Natural killer cell (primary cell): ENCODE data around the gene NAV2. TPM values are rescaled to one million over a fixed set of nuclear protein-coding genes. Genes with fewer than 3 reads are reported as not detected.

Experiments used
- ATAC-seq, 3 donors: fragments of 150-1000 bp in 2 of 3; fragments of 200-7000 bp in 1 of 3; cut with Tn5 transposase; 1 replicate in 1 of 3; 2 replicates in 2 of 3; pipeline ENCODE4 v1.10.0; 2021; ENCODE audit warnings: mild to moderate bottlenecking in 2 of 3, moderate library complexity in 2 of 3
- DNase-seq, 2 donors: peaks; one replicate each; pipeline versions ENCODE4 v3.0.0 to v3.0.0-alpha.2; 2013 to 2021; ENCODE audit warnings: mixed read lengths in 1 of 2
- H3K27ac ChIP-seq: one replicate; pipeline ENCODE4 v1.5.1; 2013; ENCODE audit warnings: mild to moderate bottlenecking, low read length
- H3K27me3 ChIP-seq: one replicate; pipeline ENCODE4 v1.6.1; 2013; ENCODE audit warnings: low read length; ENCODE audit not compliant: control insufficient read depth, insufficient read depth
- H3K36me3 ChIP-seq: one replicate; pipeline ENCODE4 v1.6.1; 2013; ENCODE audit warnings: low read length; ENCODE audit not compliant: control insufficient read depth, insufficient read depth
- H3K4me1 ChIP-seq: one replicate; pipeline ENCODE4 v1.6.1; 2013; ENCODE audit warnings: low read length; ENCODE audit not compliant: control insufficient read depth, insufficient read depth
- H3K4me3 ChIP-seq: one replicate; pipeline ENCODE4 v1.5.1; 2013; ENCODE audit warnings: low read length
- H3K9me3 ChIP-seq: one replicate; pipeline ENCODE4 v1.6.1; 2013; ENCODE audit warnings: low read length; ENCODE audit not compliant: control insufficient read depth, insufficient read depth
- H3K27ac Mint-ChIP-seq, 2 donors: one replicate each; pipeline ENCODE4 v1.8.0; 2022; ENCODE audit warnings: mild to moderate bottlenecking in 2 of 2, mixed read lengths in 2 of 2, moderate library complexity in 1 of 2
- H3K27me3 Mint-ChIP-seq, 2 donors: one replicate each; pipeline ENCODE4 v1.8.0; 2022; ENCODE audit warnings: low read depth in 2 of 2, mixed read lengths in 2 of 2
- H3K36me3 Mint-ChIP-seq: one replicate; pipeline ENCODE4 v1.8.0; 2022; ENCODE audit warnings: mixed read lengths
- H3K4me1 Mint-ChIP-seq, 2 donors: one replicate each; pipeline ENCODE4 v1.8.0; 2022; ENCODE audit warnings: mixed read lengths in 2 of 2
- H3K4me3 Mint-ChIP-seq: one replicate; pipeline ENCODE4 v1.8.0; 2022; ENCODE audit warnings: mild to moderate bottlenecking, moderate library complexity, mixed read lengths
- H3K9me3 Mint-ChIP-seq, 2 donors: one replicate each; pipeline ENCODE4 v1.8.0; 2022; ENCODE audit warnings: mixed read lengths in 2 of 2
- CTCF ChIP-seq: fragments of 200-600 bp; IDR thresholded peaks from one replicate; pipeline ENCODE4 v1.8.0; 2022; ENCODE audit warnings: antibody characterized with exemption
- WGBS: methylation state at CpG from one replicate; pipeline ENCODE4 v1.1.7; 2013; ENCODE audit warnings: missing lambda C conversion rate; ENCODE audit not compliant: insufficient coverage; 5-methylcytosine and 5-hydroxymethylcytosine counted together
- intact Hi-C: fragments of 100-400 bp; cut with micrococcal nuclease; formaldehyde crosslinking; loops from one replicate; pipeline ENCODE4 v1.14.2; 2022
- total RNA-seq, 4 donors: library from RNA; stranded (reverse); fragments of 120-200 nt in 1 of 4; gene quantifications; one replicate each; pipeline versions ENCODE4 v1.2.3 to v1.2.4, GENCODE V29; 2013 to 2022

The NAV2 gene
- total RNA-seq, 3 donors from 2014 or later (not counting 1 experiment from before 2014, with no cell fraction given) = 0.14 to 1.6 (median 0.43) TPM

DNA sequence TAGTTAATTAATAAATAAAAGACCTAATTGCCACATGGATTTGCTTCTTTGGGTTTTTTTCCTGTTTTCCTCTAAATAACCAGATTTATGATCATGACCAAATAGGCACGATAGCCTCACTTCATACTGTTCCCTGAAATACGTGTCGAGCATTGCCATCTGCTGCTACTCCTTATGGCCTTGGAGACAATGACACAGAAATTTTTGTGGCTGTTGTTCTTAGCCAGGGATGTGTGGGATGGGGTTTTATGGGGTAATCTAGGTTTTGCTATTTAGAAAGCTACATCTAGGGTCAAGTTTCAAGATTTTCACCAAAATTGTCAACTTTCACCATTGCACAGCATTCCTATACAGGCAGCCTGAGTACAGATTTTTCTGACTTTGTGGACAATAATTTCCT lies 302.5 kb downstream of the NAV2 start:
- no peak for DNase-seq
- WGBS = 100% methylated on average over 3 of the region's 3 CpGs
- no peak overlapping the region for H3K4me3 Mint-ChIP-seq
- no peak overlapping the region for H3K27ac Mint-ChIP-seq
- no peak for TF ChIP-seq CTCF
- intact Hi-C loops = no loop called here
- Histone ChIP-seq H3K27me3 (no peaks in the 10 kb centered on the region), H3K27ac (no peak overlapping the region), H3K9me3 (no peaks in the 10 kb centered on the region), H3K4me3 (no peak overlapping the region), H3K4me1 (peaks cover 5% of the 10 kb centered on the region), H3K36me3 (no peaks in the 10 kb centered on the region)
- peaks cover 8 to 9% of the 10 kb centered on the region in 2 donors for H3K4me1 Mint-ChIP-seq
- no peaks in the 10 kb centered on the region for H3K36me3 Mint-ChIP-seq
- no peaks in the 10 kb centered on the region for H3K9me3 Mint-ChIP-seq
- no peak for ATAC-seq
- peaks cover 10 to 21% of the 10 kb centered on the region in 2 donors for H3K27me3 Mint-ChIP-seq

- Mint-ChIP-seq H3K27me3 (peaks cover 10 to 21% of the 10 kb centered on the region in 2 donors), H3K27ac (no peak overlapping the region), H3K36me3 (no peaks in the 10 kb centered on the region), H3K4me3 (no peak overlapping the region), H3K9me3 (no peaks in the 10 kb centered on the region), H3K4me1 (peaks cover 8 to 9% of the 10 kb centered on the region in 2 donors)
- no peaks in the 10 kb centered on the region for H3K27me3 ChIP-seq
- ATAC-seq (no peak), DNase-seq (no peak)
- no peak overlapping the region for H3K4me3 ChIP-seq
- H3K36me3 ChIP-seq = no peaks in the 10 kb centered on the region
- 85% methylated on average over 14 of the region's 14 CpGs for WGBS
- no peak for TF ChIP-seq CTCF
- no peaks in the 10 kb centered on the region for H3K9me3 ChIP-seq
- intact Hi-C loops = no loop called here
- no peak overlapping the region for H3K27ac ChIP-seq
- H3K4me1 ChIP-seq = peaks cover 5% of the 10 kb centered on the region
Measured at GRCh38 chr11:20015529-20016427, 303.1 kb downstream of the NAV2 start.

DNA sequence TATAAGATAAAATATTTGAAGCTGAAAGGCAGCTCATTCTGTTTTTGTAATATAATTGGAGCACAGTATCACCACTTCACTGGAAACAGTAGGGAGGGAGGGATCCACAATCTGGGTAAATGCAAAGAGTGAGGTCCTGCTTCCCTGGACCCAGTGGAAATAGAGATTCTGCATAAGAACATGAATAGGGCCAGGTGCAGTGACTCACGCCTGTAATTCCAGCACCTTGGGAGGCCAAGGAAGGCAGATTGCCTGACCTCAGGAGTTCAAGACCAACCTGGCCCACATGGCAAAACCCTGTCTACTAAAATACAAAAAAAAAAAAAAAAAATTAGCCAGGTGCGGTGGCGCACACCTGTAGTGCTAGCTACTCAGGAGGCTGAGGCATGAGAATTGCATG lies 303.9 kb downstream of the NAV2 start:
- Histone ChIP-seq H3K9me3 (no peaks in the 10 kb centered on the region), H3K27me3 (no peaks in the 10 kb centered on the region), H3K36me3 (no peaks in the 10 kb centered on the region), H3K4me3 (no peak overlapping the region), H3K4me1 (peaks cover 5% of the 10 kb centered on the region), H3K27ac (no peak overlapping the region)
- no peaks in the 10 kb centered on the region for H3K36me3 Mint-ChIP-seq
- WGBS = 65% methylated on average over 3 of the region's 3 CpGs
- no peak for TF ChIP-seq CTCF
- no peak for DNase-seq
- no peaks in the 10 kb centered on the region for H3K9me3 Mint-ChIP-seq
- no peak overlapping the region for H3K4me3 Mint-ChIP-seq
- no peak for ATAC-seq
- intact Hi-C loops = no loop called here
- H3K27me3 Mint-ChIP-seq = peaks cover 10 to 21% of the 10 kb centered on the region in 2 donors
- H3K27ac Mint-ChIP-seq = no peak overlapping the region
- peaks cover 8 to 9% of the 10 kb centered on the region in 2 donors for H3K4me1 Mint-ChIP-seq
